GM18909 (cell line): ENCODE results near the gene EDDM3A.
"Not testable (repeated sequence)": the region's sequence is repeated elsewhere in the genome, so short reads cannot be mapped to it uniquely, and the experiment has no call there.

Source experiments
- ATAC-seq: cut with Tn5 transposase; IDR thresholded peaks from one replicate; pipeline ENCODE4 v1.9.1; 2021; ENCODE audit warnings: mild to moderate bottlenecking; ENCODE audit not compliant: unreplicated experiment, poor library complexity

The EDDM3A gene

GRCh38 chr14:20745571-20746358 is at the start of gene EDDM3A:
Gene EDDM3A, plus strand, starts transcription at chr14:20745887. Its CDS starts 1,694 bp downstream, at chr14:20747581.
- no peak for ATAC-seq

- no peak for ATAC-seq
Observed at GRCh38 chr14:20696764-20697163, 48.9 kb upstream of the EDDM3A start.

- peak; percentile 71 for ATAC-seq
Observed at GRCh38 chr14:20697273-20698017, 48.2 kb upstream of the EDDM3A start.

- no peak for ATAC-seq
Observed at GRCh38 chr14:20698018-20698329, 47.7 kb upstream of the EDDM3A start.

- ATAC-seq = no peak
Observed at GRCh38 chr14:20698934-20699333, 46.8 kb upstream of the EDDM3A start.

GRCh38 chr14:20699931-20700330 is 45.8 kb upstream of the EDDM3A start:
- ATAC-seq = no peak

GRCh38 chr14:20700965-20701364 is 44.7 kb upstream of the EDDM3A start:
- not testable (repeated sequence) for ATAC-seq

GRCh38 chr14:20706657-20707355 is 38.9 kb upstream of the EDDM3A start:
- ATAC-seq = no peak

GRCh38 chr14:20707622-20708021 is 38.1 kb upstream of the EDDM3A start:
- ATAC-seq = no peak

GRCh38 chr14:20711261-20711660 is 34.4 kb upstream of the EDDM3A start:
- no peak for ATAC-seq

GRCh38 chr14:20711685-20712084 is 34.0 kb upstream of the EDDM3A start:
- ATAC-seq = no peak

- no peak for ATAC-seq
Observed at GRCh38 chr14:20712904-20713303, 32.8 kb upstream of the EDDM3A start.

GRCh38 chr14:20714593-20715250 is 31.0 kb upstream of the EDDM3A start:
- no peak for ATAC-seq

- ATAC-seq = no peak
Observed at GRCh38 chr14:20719777-20720176, 25.9 kb upstream of the EDDM3A start.

GRCh38 chr14:20720741-20721140 is 24.9 kb upstream of the EDDM3A start:
- ATAC-seq = no peak

- no peak for ATAC-seq
Observed at GRCh38 chr14:20722016-20722415, 23.7 kb upstream of the EDDM3A start.

- ATAC-seq = no peak
Observed at GRCh38 chr14:20723488-20723887, 22.2 kb upstream of the EDDM3A start.

- ATAC-seq = not testable (repeated sequence)
Observed at GRCh38 chr14:20726121-20726520, 19.6 kb upstream of the EDDM3A start.

- no peak for ATAC-seq
Observed at GRCh38 chr14:20726531-20726930, 19.2 kb upstream of the EDDM3A start.

- no peak for ATAC-seq
Observed at GRCh38 chr14:20730891-20731290, 14.8 kb upstream of the EDDM3A start.

- ATAC-seq = no peak
Observed at GRCh38 chr14:20732477-20732876, 13.2 kb upstream of the EDDM3A start.
